Stimulated activated CD8-positive, alpha-beta memory T cell treated with anti-CD3 and anti-CD28 coated beads, Interleukin-4, amount 100 ng/mL, for 4 hours (primary cell): ENCODE results near the gene MMAA.

ENCODE experiments used
- DNase-seq, 2 donors: peaks; one replicate each; pipeline ENCODE4 v3.0.0-alpha.2; 2020; ENCODE audit warnings: low read depth in 2 of 2, low spot score in 1 of 2

MMAA gene

DNA sequence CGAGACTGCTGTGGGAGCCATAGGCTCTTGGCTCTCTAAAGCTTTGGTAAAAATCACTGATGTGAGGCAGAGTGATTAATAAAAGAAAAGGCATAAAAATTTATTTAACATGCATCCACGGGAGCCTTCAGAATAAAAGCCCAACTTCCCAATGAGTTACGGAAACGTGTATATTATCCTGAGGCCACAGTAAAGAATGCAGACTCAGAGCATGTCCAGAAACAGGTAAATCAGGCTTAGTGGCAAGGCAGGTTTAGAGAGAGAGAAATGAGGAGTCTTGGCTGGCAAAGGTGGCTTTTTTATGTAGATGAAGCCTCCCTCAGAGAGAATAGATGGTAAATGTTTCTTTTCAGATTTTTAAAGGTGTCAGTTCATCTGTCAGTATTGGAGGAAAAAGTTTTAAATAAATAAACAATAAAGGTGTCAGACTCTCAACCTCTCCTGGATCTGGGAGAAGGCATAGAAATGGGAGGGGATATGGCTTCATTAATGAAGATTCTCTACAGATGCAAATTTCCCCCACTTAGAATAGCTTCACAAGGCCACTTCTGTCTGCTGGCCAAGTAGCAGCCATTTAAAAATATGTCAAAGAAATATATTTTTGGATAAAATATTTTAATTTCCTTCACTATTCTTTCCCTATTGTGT lies 84.8 kb downstream of the MMAA start:
- no peak for DNase-seq

- DNase-seq: no peak
Observed at GRCh38 chr4:145709336-145709735, 90.2 kb downstream of the MMAA start.
